GM18858 (cell line): ENCODE measurements around the gene REPS2.
"Not testable (repeated sequence)": the region's sequence is repeated elsewhere in the genome, so short reads cannot be mapped to it uniquely, and the experiment has no call there.

Source experiments
- ATAC-seq: cut with Tn5 transposase; IDR thresholded peaks from one replicate; pipeline ENCODE4 v1.9.1; 2021; ENCODE audit not compliant: unreplicated experiment

REPS2 gene

DNA sequence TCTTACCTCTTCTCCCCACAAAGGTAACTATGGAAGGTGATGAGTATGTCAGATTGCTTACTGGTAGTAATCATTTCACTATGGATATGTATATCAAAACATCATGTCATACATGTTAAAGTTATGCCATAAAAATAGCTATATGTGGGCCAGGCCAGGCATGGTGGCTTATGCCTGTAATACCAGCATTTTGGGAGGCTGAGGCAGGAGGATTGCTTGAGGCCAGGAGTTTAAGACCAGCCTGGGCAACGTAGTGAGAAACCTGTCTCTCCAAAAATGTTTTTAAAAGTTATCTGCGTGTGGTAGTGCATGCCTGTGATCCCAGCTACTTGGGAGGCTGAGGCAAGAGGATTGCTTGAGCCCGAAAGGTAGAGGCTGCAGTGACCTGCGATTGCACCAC lies 16.2 kb downstream of the REPS2 start:
- ATAC-seq, result not testable (repeated sequence)

DNA sequence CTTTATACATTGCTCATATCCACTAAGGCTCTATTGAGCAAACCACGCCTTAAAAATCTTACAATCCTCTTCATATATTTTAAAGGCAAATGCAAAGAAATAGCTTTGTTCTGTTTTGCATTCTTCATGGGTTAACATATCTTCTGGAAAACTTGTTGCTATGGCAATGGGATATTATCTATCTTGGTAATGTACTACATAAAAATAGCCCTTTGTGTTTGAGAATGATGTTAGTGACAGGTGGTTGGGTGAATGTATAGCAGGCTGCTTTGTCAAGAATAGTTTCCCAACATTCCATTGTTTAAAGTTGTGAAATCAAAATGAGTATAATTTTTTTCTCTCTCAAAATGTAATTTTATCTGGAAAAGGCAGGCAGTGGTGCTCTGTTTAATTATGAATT lies 16.8 kb downstream of the REPS2 start:
- no peak for ATAC-seq

DNA sequence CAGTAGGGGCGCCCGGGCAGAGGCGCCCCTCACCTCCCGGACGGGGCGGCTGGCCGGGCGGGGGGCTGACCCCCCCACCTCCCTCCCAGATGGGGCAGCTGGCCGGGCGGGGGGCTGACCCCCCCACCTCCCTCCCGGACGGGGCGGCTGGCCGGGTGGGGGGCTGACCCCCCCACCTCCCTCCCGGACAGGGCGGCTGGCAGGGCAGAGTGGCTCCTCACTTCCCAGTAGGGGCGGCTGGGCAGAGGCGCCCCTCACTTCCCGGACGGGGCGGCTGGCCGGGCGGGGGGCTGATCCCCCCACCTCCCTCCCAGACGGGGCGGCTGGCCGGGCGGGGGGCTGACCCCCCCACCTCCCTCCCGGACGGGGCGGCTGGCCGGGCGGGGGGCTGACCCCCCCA lies 18.5 kb downstream of the REPS2 start:
- ATAC-seq, result not testable (repeated sequence)

DNA sequence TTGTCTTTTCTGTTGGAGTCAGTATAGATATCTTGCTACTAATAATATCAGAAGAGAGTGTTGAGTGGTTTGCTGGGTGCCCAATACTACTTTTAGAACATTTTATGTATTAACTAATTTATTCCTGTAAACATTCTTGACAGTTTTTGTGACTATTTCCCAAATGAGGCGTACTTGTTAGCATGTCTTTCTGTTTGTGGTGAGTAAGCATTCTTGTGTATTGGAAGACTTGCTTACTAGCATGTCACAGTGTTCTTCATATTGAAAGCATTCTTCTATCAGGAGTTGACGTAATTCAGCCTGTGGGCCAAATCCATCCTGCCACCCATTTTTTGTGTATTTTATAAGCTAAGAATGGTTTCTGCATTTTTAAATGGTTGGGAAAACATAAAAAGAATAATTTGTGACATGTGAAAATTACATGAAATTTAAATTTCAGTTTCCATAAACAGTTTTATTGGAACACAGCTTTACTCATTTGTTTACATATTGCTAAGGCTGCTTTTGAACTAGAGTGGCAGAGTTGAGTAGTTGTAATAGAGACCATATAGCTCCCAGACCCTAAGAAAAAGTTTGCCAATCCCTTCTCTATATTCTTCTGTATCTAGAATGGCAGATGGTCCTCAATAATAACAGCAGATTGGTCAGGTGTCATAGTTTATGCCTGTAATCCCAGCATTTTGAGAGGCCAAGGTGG lies 20.4 kb downstream of the REPS2 start:
- no peak for ATAC-seq

DNA sequence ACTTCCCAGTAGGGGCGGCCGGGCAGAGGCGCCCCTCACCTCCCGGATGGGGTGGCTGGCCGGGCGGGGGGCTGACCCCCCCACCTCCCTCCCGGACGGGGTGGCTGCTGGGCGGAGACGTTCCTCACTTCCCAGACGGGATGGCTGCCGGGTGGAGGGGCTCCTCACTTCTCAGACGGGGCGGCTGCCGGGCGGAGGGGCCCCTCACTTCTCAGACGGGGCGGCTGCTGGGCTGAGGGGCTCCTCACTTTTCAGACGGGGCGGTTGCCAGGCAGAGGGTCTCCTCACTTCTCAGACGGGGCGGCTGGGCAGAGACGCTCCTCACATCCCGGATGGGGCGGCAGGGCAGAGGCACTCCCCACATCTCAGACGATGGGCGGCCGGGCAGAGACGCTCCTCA lies 22.3 kb downstream of the REPS2 start:
- not testable (repeated sequence) for ATAC-seq

DNA sequence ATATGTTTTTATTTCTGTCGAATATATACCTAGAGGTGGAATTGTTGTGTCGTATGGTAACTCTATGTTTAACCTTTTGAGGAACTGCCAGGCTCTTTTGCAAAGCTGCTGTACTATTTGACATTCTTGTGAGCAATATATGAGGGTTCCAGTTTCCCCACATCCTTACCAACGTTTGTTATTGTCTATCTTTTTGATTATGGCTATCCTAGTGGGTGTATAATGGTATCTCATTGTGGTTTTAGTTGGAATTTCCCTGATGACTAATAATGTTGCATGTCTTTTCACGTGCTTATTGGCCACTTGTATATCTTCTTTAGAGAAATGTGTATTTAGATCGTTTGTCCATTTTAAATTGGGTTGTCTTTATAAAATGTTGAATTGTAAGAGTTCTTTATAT lies 24.5 kb downstream of the REPS2 start:
- no peak for ATAC-seq

DNA sequence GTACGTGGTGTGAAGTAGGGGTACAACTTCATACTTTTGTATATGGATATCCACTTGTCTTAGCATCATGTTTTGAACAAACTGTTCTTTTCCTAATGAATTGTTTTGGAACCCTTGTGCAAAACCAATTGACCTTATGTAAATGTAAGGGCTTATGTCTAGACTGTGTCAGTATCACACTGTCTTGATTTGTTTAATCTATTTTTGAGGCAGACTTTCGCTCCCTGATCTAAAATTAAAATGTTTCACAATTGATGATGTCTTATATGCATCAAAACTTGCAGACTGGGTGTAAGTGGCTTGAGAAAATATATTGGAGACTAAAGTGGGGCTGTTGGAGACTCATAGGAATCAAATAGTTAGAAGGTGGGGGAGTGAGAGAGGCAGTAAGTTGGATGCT lies 25.2 kb downstream of the REPS2 start:
- no peak for ATAC-seq

DNA sequence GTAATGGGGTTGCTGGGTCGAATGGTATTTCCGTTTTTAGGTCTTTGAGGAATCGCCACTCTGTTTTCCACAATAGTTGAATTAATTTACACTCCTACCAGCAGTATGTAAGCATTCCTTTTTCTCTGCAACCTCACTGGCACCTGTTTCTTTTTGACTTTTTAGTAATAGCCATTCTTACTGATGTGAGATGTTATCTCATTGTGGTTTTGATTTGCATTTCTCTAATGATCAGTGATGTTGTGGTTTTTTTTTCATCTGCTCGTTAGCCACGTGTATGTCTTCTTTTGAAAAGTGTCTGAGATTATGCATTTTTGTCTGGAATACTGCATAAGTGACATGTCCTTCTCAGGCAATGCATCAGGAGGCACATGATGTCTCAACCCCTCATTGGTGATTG lies 28.8 kb downstream of the REPS2 start:
- no peak for ATAC-seq

DNA sequence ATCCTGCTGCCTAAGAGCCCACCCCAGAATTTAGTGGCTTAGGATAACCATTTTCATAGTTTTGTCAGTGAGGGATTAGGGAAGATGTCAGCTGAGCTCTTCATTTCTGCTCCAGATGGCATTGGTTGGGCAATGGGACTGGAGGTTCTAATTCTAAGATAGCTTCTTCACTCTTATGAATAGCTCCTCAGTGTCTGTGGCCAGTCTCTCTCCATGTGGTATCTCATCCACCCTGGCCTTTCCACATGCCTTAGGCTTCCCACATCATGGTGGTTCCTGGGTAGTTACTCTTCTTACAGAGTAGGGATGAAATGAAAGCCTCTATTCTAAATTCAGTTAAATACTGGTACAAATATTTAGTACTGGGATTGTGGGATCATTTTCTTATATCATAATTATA lies 31.3 kb downstream of the REPS2 start:
- ATAC-seq, result no peak

DNA sequence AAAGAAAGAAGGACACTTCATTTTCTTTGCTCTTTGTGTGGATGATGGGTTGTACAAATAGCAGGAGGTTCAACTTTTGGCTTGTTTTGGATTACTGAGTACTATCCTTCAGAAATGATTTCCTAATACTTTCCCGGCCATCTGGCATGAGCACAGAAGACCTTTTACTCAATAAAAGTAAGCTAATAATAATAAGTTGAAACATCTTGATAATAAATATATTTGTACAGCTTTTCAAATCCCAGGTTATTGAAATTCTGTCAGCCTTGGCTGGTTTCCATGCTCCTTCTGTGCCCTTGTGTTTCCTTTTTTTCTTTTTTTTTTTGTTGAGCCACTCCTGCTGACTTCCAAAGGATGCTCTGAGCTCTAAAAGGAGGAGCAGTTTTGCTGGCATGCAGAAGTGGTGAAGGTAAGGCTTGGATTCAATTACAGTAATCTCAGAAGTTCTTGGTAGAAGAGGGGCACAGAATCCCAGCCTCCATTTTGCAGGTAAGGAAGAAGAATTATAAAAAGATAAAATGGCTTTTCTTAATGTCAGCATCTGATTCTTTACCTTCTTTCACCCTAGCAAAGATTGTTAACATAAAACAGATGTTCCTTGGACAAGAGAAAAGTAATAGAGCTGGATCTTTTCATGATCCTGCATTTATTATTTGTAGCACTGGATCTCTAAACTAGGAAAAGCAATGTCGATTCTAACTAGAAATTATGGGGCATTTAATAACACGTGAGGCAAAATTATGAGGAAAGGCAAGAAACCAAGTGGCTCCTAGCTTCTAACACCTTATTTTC lies 31.9 kb downstream of the REPS2 start:
- ATAC-seq, result no peak

DNA sequence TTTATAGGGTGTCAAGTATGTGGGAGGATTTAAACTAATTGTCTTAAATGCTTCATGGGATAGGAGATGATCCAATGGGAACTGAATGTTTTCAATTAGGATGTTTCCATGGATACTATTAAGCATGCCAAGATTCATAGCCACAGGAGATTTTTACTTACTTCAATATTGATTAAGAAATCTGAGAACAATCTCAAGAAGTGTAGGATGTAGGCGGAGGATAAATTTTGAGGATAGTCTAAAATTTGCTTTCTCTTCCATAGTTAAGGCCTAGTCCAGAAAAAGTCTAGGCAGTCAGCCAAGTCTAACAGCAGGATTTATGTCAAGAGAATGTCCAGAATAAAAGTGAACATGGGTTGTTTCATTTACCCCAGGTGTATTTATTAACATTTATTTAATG lies 32.8 kb downstream of the REPS2 start:
- ATAC-seq, result no peak

DNA sequence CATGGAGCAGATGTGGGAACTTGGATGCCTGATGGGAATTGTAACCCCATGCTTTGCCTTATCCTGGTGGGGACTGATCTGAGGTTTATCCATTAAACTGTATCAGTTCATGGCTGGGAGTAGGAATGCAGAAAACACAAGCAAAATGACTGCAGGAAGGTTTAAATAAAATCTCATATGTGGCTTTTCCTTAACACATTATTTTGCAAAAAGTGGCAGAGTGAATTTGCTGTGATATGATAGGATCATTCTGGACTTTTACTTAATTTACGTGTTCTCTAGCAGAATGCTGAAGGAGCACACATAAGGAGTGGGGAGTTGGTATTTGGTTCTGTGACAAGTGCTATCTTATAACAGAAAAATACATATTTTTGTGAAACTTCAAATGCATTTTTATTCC lies 34.8 kb downstream of the REPS2 start:
- ATAC-seq, result no peak

DNA sequence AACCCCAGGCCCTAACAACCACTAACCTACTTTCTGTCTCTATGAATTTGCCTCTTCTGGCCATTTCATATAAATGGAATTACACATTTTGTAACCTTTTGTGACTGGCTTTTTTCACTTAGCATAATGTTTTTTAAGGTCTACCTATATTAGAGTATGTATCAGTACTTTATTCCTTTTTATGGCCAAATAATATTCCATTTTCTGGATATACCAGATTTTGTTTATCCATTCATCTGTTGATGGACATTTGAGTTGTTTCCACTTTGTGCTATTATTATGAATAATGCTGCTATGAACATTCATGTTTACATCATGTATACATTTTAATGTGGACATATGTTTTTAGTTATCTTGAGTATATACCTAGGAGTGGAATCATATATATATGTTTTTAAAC lies 35.5 kb downstream of the REPS2 start:
- ATAC-seq, result no peak

DNA sequence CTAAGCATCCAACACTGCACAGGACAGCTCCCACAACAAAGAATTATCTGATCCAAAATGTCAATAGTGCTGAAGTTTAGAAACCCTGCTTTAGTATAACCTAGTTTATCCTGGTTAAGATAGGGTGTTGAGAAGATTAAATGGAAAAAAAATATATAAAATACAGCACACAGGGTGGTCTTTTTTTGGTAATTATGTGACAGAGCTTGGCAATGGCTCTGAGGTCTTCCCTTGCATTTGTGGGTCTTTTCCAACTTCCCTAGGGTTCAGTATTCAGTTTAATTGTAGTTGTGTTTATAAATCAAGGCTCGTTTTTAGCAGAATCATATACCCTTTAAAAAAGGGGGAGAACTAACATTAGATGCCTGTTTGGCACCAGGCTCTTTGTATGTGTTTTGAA lies 36.6 kb downstream of the REPS2 start:
- ATAC-seq, result no peak

DNA sequence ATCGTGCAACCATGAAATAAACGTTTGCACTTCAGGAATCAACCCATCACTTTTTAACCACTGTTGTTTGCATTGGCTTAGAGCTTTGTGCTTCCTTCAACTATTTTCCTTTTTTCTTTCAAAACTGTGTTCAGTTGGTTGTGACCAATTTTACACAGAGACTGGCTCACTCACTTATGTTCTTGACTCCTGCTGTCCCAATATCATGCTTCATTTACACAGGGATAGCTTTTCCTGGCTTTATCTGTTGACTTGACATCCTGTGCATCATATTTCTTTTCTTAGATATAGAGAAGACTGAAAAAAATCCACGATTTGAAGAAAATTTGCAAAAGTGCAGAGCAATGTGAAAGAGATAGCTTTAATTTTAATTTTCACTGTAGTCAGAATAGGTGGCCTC lies 38.8 kb downstream of the REPS2 start:
- no peak for ATAC-seq

DNA sequence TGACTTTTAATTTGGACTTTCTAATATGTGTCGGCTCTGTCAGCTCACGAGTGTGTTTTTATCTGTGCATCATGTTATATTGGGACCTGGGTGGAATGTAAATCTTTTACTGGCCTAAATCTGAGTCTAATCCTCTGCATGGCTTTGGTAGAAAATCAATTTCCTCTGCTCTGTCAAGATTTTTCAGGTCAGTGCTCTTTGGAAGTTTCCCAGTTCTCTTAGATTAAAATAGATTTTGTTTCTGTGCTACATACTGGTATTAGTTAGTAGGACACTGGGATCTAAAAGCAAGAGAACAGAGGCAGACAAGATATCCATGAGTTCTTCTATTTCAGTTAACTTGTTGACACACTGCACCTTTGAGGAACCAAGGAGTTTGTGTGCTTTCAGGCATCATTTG lies 39.7 kb downstream of the REPS2 start:
- ATAC-seq, result no peak

DNA sequence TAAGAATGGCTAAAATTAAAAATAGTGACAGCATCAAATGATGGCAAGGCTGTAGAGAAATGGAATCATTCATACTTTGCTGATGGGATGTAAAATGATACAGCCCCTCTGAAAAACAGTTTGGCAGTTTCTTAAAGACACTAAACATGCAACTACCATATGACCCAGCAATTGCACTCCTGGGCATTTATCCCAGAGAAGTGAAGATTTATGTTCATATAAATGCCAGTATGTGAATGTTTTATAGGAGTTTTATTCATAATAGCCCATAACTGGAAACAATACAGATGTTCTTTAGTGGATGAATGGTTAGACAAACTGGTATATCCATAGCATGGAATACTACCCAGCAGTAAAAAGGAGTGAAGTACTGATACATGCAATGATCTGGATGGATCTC lies 43.3 kb downstream of the REPS2 start:
- ATAC-seq, result no peak

DNA sequence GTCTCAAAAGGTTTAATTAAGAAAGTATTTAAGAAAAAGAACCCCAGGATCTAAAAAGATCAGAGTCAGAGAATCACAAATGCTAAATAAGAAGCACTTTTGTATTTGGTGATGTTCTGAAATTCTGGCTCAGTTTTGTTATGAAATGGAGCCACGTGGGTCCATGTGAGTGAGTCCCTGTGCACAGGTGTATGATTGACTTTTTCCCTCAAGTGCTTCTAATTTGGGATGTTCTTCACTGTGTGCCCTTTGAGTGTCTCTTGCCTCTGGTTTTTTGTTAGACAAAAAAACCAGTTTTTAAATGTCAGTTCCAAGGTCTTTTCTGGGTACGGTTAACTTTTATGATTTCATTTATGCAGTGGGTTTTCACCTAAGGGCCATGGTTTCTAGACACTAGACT lies 44.4 kb downstream of the REPS2 start:
- no peak for ATAC-seq

DNA sequence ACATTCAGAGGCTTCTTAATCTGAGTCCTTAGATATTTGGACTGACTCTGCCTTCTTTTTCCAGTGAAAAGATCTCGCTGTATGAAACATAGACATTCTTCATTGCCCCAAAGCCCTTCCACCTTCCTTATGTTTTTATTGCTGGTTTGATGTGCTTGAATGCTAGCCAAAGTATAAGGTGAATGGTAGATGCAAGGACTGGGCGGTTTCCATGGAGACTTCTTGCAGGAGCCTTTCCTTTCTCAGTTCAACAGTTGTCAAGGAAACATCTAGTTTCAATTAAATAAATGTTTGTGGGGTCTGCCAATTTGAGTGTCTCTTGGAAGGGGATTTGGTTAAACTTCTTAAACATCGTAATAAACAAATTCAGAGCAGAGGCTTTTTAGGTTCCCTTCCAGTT lies 46.0 kb downstream of the REPS2 start:
- no peak for ATAC-seq

DNA sequence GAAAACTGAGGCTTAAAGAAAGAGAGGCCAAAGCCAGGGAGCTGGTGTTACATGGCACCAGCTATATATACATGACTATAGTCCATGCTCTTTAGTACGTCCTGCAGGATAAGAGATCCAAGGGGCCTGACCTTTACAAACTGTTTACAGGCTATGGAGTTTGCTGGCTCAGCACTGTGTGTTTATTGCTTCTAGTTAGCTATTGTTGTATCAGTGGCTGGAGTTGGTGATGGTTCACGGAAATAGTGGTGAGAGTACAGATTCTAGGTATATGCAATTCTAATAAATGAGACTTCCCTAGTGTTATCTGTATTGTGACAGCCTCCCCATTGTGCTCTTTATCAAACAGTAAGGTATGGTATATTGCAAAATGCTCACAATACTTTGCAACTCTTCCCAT lies 46.5 kb downstream of the REPS2 start:
- ATAC-seq, result no peak

DNA sequence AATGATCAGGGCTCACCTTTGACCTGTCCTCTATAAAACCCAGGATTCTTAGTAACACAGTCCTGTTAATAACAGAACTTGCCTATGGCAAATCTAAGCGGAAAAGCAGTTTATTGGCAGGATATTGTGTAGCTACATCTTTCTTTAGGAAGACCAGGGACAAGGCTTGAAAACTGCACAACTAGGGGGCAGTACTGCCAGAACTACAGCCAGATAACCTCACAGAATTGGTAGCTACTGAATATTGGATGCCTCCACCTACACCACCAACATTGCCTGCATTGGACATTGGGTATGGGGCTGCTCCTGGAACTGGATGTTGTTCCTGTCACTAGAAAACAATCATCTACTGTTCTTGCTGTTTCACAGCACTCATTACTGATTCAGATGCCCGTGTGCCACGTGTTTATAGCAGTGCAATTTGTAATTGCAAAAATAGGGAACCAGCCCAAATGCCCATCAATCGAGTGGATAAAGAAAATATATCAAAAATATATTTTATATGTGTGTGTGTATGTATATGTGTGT lies 47.4 kb downstream of the REPS2 start:
- ATAC-seq, result no peak

DNA sequence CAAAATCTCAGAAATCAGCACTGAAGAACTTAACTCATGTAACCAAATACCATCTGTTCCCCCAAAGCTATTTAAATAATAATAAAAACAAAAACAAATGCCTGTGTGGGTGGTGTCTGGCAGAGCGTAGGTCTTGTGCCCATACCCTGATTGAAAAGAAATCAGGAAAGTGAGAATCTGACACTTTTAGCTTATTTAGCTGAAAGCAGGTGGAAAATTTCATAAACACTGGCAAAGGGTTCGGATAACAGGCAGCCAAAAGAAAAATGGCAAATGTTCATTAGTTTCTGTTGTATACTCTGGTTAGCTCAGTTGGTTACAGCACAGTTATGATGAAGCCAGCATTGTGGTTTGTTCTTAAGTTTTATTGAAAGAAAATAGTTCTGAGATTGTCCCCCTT lies 48.3 kb downstream of the REPS2 start:
- ATAC-seq, result no peak

DNA sequence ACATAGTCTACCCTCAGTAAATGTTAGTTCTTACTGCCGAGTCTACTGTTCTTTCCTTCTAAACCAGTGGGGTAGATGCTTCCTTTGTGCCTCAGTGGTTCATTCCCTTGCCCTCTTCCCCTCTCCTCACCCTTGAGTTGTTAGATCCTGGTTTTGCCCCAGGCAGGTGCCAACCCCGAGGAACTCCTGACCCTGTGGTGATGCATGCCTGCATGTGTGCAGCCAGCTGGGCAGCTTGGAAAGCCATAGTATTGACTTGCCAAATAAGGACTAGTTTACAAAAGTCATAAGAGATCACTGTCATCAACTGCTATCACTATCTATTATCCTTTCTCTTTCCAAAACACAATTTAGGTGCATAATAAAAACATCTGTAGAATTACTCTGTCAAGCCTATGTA lies 50.9 kb downstream of the REPS2 start:
- ATAC-seq, result no peak
